Epithelial cell of esophagus (primary cell): ENCODE measurements around the gene HELZ.

Experiments used
- DNase-seq: peaks from one replicate; pipeline ENCODE4 v3.0.0; 2010; ENCODE audit warnings: low read depth
- H3K4me3 ChIP-seq: 2 replicates; pipeline ENCODE4 v1.5.1; 2011; ENCODE audit warnings: mild to moderate bottlenecking, low read length, control low read depth
- CTCF ChIP-seq: IDR thresholded peaks from 2 replicates; pipeline ENCODE4 v1.5.1; 2011; ENCODE audit warnings: low read depth, mild to moderate bottlenecking, low read length, control low read depth, inconsistent platforms; ENCODE audit not compliant: insufficient read depth; ENCODE audit errors: missing control alignments

HELZ gene

DNA sequence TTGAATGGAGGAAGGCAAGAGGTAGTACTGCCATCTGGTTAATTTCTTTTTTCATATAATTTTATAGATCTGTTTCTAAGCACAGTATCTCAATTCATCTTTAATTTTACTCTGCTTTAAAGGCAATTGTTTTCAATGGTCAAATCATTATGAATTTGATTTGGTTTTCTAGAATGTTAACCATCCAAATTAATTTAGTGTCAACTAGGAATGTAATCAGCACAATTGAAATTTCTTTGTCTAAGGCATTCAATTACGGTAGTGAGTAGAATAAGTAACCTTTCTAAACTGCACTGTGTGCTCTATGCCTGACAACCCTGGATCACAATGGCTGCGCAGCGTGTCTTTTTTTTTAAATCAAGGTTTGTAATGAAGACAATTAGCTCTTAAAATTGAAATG, 156.4 kb downstream of the HELZ start:
- TF ChIP-seq CTCF = no peak
- no peak overlapping the region for H3K4me3 ChIP-seq
- no peak for DNase-seq

GRCh38 chr17:67085406-67085805, 159.6 kb downstream of the HELZ start:
- H3K4me3 ChIP-seq = no peak overlapping the region
- DNase-seq = no peak
- TF ChIP-seq CTCF = no peak

- H3K4me3 ChIP-seq = no peak overlapping the region
- no peak for DNase-seq
- TF ChIP-seq CTCF = no peak
Observed at GRCh38 chr17:67082107-67082506, 162.9 kb downstream of the HELZ start.

DNA sequence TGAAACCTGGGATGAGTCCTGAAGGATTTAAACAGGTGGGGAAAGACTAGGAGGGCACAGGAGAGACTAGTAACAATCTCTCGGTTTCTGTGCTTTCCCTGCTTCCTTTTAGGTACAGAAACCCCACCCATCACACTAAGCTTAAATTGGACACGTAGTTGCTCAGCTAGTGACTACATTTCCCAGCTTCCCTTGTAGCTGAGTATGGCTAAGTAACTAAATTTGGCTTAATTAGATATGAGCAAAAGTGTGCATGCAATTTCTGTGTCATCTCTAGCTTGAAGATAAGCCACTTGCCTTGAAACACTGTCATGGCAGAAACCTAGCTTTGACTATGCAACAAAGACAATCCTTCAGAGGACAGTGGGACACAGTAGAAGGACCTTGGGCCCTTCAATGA, 164.2 kb downstream of the HELZ start:
- no peak for TF ChIP-seq CTCF
- DNase-seq = no peak

GRCh38 chr17:67079491-67079890, 165.5 kb downstream of the HELZ start:
- no peak overlapping the region for H3K4me3 ChIP-seq
- no peak for DNase-seq
- no peak for TF ChIP-seq CTCF

More for the DNA sequence above, 164.2 kb downstream of the HELZ start:
- no peak overlapping the region for H3K4me3 ChIP-seq

DNA sequence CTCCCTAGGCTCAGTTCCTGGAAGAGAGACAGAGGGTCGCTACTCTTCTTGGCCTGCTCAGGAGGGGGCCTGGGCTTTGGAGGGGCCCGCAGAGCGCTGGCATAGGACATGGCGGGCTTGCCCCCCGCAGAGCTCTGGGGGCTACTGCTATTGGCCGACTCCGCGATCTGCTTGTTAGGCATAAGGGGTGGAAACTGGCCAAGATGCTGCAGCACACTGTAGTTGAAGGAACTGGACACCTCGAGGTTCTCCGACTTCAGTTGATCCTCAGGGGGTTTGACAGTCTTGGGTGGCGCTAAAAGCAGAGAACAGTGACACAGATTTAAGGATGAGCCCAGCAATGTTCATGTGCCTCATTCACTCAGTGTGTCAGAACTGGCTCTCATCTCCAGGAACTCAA, 166.7 kb downstream of the HELZ start:
- H3K4me3 ChIP-seq = no peak overlapping the region
- no peak for DNase-seq
- TF ChIP-seq CTCF = no peak

- no peak for DNase-seq
- H3K4me3 ChIP-seq = no peak overlapping the region
- no peak for TF ChIP-seq CTCF
Observed at GRCh38 chr17:67076290-67076689, 168.7 kb downstream of the HELZ start.
